Measurements from ENCODE around the gene TAS1R2.
"Not testable (repeated sequence)": the region's sequence is repeated elsewhere in the genome, so short reads cannot be mapped to it uniquely, and the experiment has no call there.

- not testable (repeated sequence) for TF ChIP-seq SUZ12 (IDR thresholded peaks at IDR 0.05; ENCODE audit: extremely low read depth, insufficient read depth, insufficient read length); ZNF274 (IDR thresholded peaks at IDR 0.05; ENCODE audit: low read depth, low read length); YY1 (IDR thresholded peaks at IDR 0.05; ENCODE audit: insufficient read depth, insufficient read length)
Measured at GRCh38 chr1:18891858-18892257, 32.4 kb upstream of the TAS1R2 start.
